Fibroblast of the aortic adventitia (primary cell): ENCODE results near the gene ACKR2. TPM values are rescaled to one million over a fixed set of nuclear protein-coding genes. Genes with fewer than 3 reads are reported as not detected.

Experiments used
- DNase-seq: peaks from one replicate; pipeline ENCODE4 v3.0.0-alpha.2; 2010; ENCODE audit warnings: low read depth
- H3K4me3 ChIP-seq: 2 replicates; pipeline ENCODE4 v1.5.1; 2011; ENCODE audit warnings: low read depth, mild to moderate bottlenecking, control low read depth, low read length, moderate library complexity
- CTCF ChIP-seq: IDR thresholded peaks from 2 replicates; pipeline ENCODE4 v1.5.1; 2011; ENCODE audit warnings: mild to moderate bottlenecking, low read length, control low read depth, inconsistent platforms; ENCODE audit not compliant: insufficient read depth
- total RNA-seq: library from RNA; depleted of rRNA; stranded (reverse); fragments of >200 nt; gene quantifications from 2 replicates; pipeline ENCODE4 v1.2.3, GENCODE V29; 2012; ENCODE audit warnings: low replicate concordance

ACKR2 gene
- total RNA-seq, 1 donor: under 0.01 TPM

GRCh38 chr3:42847731-42848130 is 38.5 kb downstream of the ACKR2 start:
- no peak for DNase-seq
- TF ChIP-seq CTCF: no peak
- no peak overlapping the region for H3K4me3 ChIP-seq

GRCh38 chr3:42849017-42849416 is 39.8 kb downstream of the ACKR2 start:
- TF ChIP-seq CTCF: no peak
- DNase-seq: no peak
- no peak overlapping the region for H3K4me3 ChIP-seq

GRCh38 chr3:42850263-42850662 is 41.0 kb downstream of the ACKR2 start:
- no peak for DNase-seq
- TF ChIP-seq CTCF: no peak
- no peak overlapping the region for H3K4me3 ChIP-seq

GRCh38 chr3:42851228-42851834 is 42.1 kb downstream of the ACKR2 start:
- H3K4me3 ChIP-seq: no peak overlapping the region
- no peak for TF ChIP-seq CTCF
- no peak for DNase-seq

GRCh38 chr3:42852441-42852840 is 43.2 kb downstream of the ACKR2 start:
- DNase-seq: no peak
- no peak overlapping the region for H3K4me3 ChIP-seq
- no peak for TF ChIP-seq CTCF

- TF ChIP-seq CTCF: no peak
- no peak for DNase-seq
- H3K4me3 ChIP-seq: no peak overlapping the region
These were observed 43.8 kb downstream of the ACKR2 start for GRCh38 chr3:42853056-42853455.

- no peak for TF ChIP-seq CTCF
- H3K4me3 ChIP-seq: no peak overlapping the region
- DNase-seq: no peak
These were observed 44.6 kb downstream of the ACKR2 start for GRCh38 chr3:42853739-42854302.
